ENCODE results near the gene GTF2IRD1.
"Not testable (repeated sequence)": the region's sequence is repeated elsewhere in the genome, so short reads cannot be mapped to it uniquely, and the experiment has no call there.

Gene GTF2IRD1

DNA sequence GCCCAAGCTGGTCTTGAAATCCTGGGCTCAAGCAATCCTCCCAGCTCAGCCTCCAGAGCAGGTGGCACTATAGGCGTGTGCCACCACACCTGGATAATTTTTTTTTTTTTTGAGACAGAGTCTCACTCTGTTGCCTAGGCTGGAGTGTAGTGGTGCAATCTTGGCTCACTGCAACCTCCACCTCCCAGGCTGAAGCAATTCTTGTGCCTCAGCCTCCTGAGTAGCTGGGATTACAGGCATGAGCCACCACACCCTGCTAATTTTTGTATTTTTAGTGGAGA lies 16.5 kb upstream of the GTF2IRD1 start:
- not testable (repeated sequence) for DNase-seq

DNA sequence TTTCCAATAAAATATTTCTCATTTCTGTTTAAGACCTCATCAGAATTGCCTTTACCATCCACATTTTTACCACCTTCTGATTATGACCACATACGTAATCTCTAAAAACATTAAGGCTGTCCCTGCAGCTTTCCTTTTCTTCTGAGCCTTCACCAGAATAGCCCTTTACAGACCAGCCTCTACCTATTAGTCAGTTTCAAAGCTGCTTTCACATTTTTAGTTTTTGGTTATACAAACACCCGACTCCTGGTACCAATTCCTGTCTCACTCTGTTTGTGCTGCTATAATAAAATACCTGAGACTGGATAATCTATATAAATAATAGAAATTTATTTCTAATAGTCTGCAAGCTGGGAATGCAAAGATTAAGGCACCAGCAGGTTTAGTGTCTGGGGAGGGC lies 15.4 kb upstream of the GTF2IRD1 start:
- DNase-seq = no peak

GRCh38 chr7:74439541-74439940 lies 14.2 kb upstream of the GTF2IRD1 start:
- no peak for DNase-seq

- DNase-seq = not testable (repeated sequence)
These were observed 13.6 kb upstream of the GTF2IRD1 start for GRCh38 chr7:74440143-74440542.

- DNase-seq = no peak
These were observed 11.9 kb upstream of the GTF2IRD1 start for GRCh38 chr7:74441801-74442200.

GRCh38 chr7:74443543-74444247 lies 10.0 kb upstream of the GTF2IRD1 start:
- no peak for DNase-seq

DNA sequence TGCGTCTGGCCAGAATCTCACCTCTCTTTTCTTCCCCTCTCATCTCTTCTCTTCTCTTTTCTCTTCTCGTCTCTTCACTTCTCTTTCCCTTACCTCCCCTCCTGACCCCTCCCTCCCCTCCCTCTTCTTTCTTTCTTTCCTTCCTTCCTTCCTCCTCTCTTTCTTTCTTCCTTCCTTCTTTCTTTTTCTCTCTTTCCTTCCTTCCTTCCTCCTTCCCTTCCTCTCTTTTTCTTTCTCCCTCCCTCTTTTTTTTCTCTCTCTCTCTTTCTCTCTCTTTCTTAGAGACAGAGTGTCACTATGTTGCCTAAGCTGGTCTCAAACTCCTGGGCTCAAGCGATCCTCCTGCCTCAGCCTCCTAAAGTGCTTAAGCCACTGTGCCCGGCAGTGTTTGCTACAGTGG lies 4.6 kb upstream of the GTF2IRD1 start:
- DNase-seq = no peak

DNA sequence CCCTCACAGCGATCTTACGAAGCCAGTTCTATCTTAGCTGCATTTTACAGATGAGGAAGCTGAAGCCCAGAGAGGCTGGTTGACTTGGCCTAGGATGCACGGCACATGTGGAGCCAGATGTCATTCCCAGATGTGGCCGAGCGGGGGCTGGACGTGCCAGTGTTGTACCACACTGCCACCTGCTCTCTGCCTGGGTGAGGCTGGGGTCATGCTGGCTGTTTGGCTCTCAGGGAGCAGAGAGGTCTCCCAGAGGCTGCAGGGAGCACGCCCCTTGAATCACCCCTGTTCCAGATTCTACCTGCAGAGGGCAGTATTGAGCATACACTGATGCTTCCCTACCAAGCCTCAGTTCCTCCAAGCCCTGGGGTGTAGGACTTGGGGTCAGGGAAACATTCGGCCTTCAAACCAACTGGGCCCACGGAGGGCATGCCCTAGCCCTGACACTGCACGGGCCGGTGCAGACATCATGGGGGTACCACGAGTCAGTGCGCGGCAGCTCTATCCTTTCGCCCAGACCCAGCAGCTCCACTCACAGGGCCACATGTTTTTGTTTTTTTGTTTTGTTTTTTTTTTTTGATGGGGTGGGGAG lies 3.8 kb upstream of the GTF2IRD1 start:
- no peak for DNase-seq

- DNase-seq = no peak
These were observed 871 bp upstream of the GTF2IRD1 start for GRCh38 chr7:74452748-74453321.

DNA sequence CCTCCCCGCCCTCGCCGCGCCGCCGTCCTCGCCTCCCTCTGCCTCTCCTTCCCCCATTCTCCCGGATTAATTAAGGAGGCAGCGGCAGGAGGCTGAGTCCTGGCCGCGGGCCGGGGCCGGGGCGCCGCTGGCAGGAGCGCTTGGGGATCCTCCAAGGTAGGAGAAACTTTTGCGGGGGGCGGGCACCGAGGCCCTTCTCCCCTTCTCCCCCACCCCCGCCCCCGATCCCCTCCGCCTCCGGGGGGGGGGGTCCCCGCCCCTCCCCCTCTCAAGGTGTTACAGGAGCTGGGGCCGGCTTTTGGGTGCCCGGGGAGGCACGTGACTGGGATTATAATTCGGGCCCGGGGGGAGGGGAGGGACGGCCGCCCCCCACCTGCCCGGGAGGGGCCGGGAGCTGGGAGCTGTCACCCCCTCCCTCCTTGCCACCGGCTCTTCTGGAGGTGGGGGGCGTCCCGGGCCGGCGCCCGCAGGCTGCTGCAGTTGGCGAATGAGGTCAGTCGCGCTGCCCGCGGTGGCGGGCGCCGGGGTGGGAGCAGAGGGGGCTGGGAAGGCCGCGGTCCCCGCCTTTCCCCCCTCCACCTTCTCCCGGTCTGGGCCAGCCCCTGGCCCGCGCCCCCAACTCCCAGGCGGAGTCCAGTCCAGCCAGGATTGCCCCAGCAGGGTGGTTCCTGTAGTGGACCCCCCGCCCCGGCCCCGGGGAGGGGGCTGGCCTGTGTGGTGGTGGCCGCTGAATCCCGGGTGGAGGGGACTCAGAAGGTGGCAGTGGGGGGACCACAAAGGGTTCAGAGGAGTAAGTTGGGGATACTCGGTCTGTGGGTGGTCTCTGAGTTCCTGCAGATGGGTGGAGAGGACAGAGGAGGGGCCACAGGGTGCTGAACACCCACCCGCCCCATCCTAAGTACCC lies 567 bp downstream of the GTF2IRD1 start:
- no peak for DNase-seq

- no peak for DNase-seq
These were observed 1.2 kb downstream of the GTF2IRD1 start for GRCh38 chr7:74454925-74455288.

- no peak for DNase-seq
These were observed 1.6 kb downstream of the GTF2IRD1 start for GRCh38 chr7:74455291-74455804.

GRCh38 chr7:74455928-74456327 lies 2.2 kb downstream of the GTF2IRD1 start:
- DNase-seq = no peak

DNA sequence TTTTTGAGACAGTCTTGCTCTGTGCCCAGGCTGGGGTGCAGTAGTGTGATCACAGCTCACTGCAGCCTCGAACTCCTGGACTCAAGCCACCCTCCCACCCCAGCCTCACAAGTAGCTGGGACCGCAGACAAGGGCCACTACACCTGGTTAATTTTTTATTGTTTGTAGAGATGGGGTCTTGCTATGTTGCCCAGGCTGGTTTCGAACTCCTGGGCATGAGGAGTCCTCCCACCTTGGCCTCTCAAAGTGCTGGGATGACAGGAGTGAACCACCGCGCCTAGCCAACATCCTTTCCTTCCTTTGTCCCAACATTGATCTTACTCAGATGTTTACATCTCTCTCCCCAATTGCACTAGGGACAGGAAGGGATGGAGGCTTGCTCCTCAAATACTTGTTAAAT lies 3.3 kb downstream of the GTF2IRD1 start:
- no peak for DNase-seq

DNA sequence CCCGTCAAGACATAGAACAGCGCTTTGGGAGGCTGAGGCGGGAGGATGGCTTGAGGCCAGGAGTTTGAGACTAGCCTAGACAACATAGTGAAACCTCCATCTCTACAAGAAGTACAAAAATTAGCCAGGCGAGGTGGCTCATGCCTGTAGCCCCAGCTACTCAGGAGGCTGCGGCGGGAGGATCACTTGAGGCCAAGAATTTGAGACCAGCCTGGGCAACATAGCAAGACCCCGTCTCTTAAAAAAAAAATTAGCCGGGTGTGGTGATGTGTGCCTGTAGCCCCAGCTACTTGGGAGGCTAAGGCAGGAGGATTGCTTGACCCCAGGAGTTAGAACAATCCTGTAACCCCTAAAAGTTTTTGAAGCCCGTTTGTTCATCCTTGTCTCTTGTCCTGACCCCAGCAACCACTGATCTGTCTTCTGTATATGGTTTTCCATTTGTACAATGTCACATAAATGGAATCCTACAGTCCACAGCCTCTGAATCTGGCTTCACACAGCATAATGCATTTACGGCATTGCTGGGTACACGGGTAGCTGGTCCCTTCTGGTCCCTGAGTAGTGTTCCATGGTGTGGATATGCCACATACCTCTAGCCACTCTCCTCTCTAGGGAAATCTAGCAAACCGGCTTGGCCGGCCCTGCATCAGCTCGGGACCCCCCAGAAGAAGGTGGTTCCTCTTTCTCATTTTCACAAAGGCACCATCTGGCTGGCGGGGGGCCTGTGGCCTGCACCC lies 8.4 kb downstream of the GTF2IRD1 start:
- DNase-seq = no peak

GRCh38 chr7:74462707-74463100 lies 9.0 kb downstream of the GTF2IRD1 start:
- DNase-seq = no peak

DNA sequence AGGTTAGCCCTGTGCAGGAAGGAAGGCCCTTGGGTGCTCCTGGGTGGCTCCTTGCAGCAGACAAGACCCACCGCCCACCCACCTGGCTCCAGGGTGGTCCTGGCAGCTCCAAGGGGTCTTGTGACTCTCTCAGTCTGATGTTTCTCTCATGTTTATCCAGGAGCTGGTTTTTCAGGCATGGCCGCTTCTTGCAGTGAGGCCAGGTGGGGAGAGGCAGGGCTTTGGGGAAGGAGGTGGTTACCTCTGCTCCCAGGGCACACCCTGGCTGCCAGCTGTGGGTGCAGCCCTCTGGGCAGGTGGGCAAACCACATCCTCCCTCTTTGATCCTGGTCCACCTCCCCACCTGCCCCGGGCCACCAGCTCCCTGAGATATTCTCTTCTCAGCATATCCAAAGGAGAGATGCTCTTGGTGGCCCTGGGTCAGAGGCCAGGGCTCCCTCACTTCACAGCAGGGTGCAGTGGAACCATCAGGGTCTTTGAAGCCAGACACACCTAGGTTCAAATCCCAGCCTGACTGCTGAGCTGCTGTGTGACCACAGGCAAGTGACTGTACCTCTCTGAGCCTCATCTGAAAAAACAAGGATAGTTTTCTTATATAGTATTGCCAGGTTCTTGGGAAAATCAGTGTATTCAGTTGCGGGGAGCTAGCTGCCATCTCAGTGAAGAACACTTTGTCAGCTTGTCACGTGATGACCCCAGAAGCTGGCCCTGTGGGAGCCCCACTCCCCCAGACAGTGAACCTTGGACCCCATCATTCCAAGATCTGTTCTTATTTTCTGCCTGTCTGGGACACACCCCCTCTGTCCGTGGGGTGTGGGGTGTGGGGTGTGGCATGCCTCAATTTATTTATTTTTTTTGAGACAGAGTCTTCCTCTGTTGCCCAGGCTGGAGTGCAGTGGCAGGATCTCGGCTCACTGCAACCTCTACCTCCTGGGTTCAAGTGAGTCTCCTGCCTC lies 11.5 kb downstream of the GTF2IRD1 start:
- no peak for DNase-seq

DNA sequence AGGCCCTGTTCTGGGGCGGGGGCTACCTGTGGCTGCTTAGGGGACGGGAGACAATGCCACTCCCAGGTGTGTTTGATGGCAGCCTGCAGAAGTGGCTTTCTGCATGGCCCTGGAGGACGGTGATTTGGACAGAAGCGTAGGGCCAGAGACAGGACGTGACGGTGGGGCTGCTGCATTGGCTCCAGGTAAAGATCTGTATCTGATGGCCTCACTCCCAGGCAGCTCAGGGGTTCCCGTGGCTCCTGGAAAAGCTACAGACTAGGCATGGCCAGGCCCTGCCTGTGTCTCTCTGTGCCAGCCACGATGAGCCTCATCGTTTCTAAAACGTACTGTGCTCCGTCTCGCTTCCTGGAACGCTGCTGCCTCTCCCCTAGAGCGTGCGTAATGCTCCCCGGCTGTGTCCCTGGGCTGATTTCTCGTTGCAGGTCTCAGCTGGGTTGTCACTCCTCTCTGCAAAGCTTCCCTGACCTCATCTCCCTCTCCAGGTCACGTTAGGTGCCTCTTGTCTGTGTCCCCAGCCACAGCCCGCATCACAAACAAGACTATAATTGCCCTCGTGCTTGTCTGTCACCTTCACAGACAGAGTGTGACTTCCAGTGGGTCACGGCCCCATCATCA lies 12.6 kb downstream of the GTF2IRD1 start:
- no peak for DNase-seq

GRCh38 chr7:74467876-74468275 lies 14.2 kb downstream of the GTF2IRD1 start:
- DNase-seq = no peak

GRCh38 chr7:74470504-74470903 lies 16.8 kb downstream of the GTF2IRD1 start:
- DNase-seq = no peak

- DNase-seq = no peak
These were observed 19.4 kb downstream of the GTF2IRD1 start for GRCh38 chr7:74473116-74473515.

Data from NCI-H2081 treated with DMSO at 0.1 percent for 48 hours (cell line).